Fibroblast of skin of abdomen (primary cell): ENCODE measurements around the gene SDCBP2. TPM values are rescaled to one million over a fixed set of nuclear protein-coding genes. Genes with fewer than 3 reads are reported as not detected.

Experiments
- DNase-seq: peaks from one replicate; pipeline ENCODE4 v3.0.0-alpha.2; 2013
- polyA plus RNA-seq, 2 experiments: library from polyadenylated mRNA; unstranded; fragments of 120-200 nt; gene quantifications; one replicate each; pipeline ENCODE4 v1.2.1, GENCODE V29; 2013; ENCODE audit not compliant: insufficient read length in 2 of 2

The SDCBP2 gene, protein sequence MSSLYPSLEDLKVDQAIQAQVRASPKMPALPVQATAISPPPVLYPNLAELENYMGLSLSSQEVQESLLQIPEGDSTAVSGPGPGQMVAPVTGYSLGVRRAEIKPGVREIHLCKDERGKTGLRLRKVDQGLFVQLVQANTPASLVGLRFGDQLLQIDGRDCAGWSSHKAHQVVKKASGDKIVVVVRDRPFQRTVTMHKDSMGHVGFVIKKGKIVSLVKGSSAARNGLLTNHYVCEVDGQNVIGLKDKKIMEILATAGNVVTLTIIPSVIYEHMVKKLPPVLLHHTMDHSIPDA
- polyA plus RNA-seq (2013, experiment 1 of 2; ENCODE audit: insufficient read length): 1.2 TPM
- 1.6 TPM for polyA plus RNA-seq (2013, experiment 2 of 2; ENCODE audit: insufficient read length)

DNA sequence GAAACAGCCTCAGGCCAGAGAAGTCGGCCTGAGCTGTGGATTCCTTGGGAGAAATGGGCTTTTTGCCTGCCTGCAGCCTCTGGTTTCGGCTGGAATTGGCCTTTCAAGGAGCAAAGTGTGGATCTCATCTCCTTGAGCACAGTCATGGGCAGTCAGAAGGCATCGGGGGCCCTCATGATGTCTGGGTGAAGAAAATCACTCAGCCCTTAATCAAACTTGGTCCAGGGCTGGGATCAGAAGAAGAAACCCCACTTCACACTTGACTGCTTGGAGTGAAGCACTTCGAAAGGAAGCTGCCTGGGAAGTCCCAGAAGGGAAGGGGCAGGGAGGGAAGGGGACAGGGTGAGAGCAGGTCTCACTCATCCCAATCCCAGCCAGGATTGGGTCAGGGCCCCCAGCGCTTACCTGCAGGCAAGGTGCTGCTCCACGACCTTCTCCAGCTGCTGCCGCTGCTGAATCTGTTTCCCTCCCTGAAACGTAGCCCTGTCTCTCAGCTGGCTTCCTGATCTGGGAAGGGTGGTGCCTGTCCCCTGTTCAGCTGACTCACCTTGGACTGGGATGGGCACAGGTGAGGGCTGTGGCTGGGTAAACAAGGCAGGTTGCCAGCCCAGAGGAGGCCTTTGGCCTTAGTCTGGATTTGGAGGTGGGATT is at the start of gene SDCBP2:
Gene SDCBP2, minus strand, starts transcription at position 460 of the 651 bp plus-strand sequence. CDS start 8,723 bp downstream, outside the sequence.
- DNase-seq: no peak

GRCh38 chr20:1378735-1379125 is 49.8 kb upstream of the SDCBP2 start:
- DNase-seq: no peak

- DNase-seq: peak; percentile 31
These were observed 49.2 kb upstream of the SDCBP2 start for GRCh38 chr20:1377984-1378734.

DNA sequence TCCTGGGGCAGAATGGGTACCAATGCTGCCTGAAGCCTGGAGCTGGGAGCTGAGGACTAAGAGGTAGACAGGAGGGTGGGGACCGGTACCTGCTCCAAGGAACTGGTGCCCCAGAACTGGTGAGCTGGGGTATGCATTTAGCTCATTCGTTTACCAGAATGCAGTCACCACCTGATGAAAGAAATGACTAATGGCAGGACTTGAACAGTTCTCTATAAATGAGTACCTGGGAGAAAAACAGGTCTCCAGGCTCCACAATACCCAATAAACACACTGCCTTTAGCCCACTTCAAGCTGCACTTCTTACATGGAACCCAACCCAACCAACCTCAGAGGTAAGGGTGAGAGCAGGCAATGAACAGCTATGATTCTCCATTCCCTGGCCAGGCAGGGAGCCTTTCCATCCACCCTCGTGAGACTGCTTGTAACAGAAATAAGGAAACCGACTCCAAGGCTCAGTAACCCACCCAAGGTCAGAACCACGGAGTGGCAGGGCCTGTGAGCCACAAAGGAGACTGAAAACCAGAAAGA is 48.5 kb upstream of the SDCBP2 start:
- DNase-seq: no peak

DNA sequence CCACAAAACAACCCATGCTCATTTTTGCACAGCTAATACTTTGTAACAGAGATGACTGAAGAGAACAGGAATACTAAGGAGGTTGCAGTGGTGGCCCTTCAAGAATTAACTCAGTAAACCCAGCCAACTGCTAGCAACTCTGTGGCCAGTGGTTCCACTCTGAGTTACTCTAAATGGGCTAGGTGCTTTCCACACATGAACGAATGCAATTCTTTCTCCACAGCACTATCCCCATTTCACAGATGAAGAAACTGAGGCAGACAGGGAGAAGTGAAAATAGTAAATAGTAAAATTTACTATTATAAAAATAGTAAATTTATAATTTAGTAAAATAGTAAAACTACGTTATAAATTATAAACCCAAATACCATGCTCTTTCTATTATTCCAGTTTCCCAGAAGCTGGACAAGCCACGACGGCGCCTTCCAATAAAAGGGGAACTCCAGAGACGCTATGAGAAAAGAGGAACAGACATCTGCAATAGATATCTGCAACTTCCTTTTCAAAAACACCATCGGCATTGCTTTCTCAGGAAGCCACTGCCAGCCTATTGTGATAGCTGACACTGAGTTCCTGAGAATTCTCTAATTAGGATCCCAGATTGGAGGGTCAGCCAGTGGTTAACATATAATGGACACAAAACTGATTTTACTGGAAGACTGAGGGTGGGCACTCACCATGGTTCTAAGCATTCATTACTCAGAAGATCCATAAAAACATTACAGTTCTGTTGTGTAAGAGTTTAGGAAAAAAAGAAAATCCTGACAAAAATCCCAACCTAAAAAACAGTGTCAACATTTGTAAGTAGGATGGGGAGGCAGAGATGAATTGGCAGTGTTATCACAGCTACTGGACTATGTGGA is 47.7 kb upstream of the SDCBP2 start:
- no peak for DNase-seq

GRCh38 chr20:1376007-1376406 is 47.1 kb upstream of the SDCBP2 start:
- DNase-seq: no peak

DNA sequence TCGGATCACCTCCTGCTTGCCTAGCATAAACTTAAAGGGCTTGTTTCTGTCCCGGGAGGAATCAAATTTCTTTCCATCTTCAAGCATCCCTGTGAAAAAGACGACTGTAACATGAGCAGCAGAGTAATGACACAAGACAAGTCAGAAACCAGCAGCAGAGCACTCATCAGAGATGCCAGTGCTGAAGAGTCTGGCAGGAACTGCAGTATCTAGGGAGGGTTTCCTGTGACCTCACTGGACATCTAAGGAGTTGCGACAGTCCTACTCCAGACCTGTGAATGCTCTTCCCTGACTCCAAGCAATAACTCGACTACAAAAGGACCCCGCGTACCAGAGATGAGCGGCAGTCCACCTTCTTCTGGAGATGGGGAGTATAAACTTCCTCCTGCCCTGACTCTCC is 46.6 kb upstream of the SDCBP2 start:
- DNase-seq: peak; percentile 66

DNA sequence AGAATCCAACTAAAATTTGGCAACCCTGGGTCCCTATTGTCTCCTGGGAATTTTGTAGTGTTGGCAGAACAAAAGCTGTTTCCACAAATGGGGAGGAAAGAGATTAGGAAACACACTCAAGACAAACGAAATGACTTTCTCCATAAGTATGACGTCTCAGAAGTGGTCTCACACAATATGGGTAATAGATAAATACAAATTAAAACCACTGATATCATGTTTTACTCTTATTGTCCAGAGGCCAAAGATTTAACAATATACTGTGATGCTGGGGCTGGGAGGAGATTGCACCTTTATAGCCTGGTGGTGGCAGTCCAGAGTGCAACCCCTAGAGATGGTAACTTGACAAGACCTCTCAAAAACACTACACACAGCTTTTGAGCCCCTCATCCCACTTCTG is 45.3 kb upstream of the SDCBP2 start:
- DNase-seq: no peak

DNA sequence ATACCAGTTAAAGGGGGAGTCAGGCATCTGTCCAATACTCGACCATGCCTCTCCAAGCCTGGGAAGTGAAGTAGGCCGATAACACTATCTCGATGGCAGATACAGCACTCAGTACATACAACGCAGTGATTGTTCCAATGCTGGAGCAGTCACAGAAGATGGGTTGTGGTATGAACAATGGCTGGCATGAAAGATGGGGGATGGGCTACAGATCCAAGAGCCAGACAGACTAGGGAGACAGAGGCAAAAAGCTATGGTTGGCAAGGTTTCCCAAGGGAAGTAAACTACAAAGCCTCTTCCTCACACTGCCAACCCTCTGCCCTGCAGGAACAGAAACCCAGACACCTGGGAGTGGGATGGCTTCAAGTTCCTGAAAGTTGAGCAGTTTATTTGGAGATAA is 44.7 kb upstream of the SDCBP2 start:
- no peak for DNase-seq

DNA sequence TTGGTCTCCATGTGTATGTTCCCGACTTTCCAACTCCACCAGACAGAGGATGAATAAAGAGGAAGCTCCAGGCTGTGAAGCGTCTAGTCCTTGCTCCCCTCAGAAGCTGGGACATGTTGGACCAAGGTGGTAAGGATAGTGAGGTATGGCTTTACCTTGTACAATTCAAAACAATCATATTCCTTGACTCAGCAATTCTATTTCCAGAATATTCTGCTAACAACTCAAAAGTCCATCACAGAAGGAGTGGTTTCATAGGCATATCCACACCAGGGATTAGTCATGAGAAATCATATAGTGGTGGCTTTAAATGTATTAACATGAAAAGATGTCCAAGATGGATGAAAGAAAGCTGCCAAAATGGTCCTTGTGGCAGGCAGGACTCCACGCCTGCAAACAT is 44.1 kb upstream of the SDCBP2 start:
- DNase-seq: no peak

DNA sequence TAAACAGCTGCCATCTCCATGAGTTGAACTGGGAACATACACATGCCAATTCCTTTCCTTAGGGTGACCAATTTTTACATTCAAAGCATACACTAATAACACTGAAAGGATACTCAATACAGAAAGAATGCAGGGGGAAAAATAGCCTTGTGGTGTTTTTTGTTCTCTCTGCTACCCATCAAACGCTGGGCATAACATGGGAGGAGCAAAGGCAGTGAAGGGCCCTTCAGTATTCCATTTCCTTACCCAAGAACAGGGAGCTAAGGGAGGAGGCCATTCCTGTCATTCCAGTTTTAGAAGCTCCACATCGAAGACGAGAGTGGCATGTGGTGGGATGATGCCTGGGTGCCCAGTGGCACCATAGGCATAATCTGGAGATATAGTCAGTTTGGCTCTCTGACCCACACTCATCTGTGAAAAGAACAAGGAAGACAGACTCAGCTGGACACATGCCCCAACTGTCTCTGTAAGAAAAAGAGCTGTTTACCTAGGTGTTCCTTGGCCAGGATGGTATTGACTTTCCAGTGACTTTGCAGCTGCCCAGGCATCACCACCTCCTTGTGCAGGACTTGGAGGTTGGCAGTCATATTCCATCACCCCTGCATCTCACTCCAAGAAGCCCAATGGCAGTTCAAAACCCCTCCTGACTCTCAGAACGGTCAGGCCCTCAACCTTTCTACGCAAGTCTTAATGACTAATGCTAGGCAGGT is 43.0 kb upstream of the SDCBP2 start:
- no peak for DNase-seq

DNA sequence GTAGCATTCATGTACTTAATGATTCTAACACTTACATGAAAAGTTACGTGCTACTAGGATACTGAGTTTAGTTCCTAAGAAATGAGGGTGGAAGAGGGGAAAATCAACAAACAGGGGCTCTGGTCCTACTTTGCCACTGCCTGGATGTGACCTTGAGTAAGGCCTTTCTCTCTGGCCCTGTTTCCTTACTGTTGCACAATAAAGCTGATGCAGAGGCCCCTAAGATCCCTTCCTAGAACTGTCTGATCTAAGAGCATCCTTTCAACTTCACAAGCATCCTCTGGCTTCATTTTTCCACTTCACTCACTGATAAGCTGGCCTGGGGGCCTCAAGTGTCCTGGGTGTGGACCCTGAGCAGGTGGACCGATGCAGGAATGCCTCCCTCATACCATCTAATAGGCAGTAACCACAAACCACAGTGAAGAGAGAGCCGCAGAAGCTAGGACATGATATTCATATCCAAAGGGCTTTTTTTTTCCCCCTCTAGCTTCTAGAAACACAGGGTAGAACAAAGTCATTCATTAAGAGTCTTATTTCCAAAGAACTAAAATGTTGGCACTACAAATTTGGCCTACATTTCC is 42.4 kb upstream of the SDCBP2 start:
- DNase-seq: no peak

GRCh38 chr20:1370548-1371110 is 41.7 kb upstream of the SDCBP2 start:
- DNase-seq: peak; percentile 59

DNA sequence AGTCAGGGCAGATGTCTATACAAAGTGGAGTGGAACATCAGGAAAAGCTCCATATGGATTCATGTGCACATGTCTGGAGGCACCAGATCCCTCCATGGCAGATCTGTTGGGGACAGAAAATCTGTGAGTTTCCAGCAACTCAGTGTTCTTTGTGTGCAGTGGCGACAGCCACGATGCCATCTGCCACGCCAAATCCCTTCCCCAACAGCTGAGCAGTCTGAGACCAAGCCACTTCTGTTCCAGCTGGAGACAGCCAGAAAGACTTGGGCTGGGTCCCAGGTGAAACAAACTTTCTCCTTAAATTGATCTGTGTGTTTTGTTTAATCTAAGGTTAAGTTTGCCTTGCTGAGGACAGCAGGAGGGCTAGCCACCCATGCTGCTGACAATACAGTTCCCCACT is 41.0 kb upstream of the SDCBP2 start:
- no peak for DNase-seq

GRCh38 chr20:1368448-1369199 is 39.7 kb upstream of the SDCBP2 start:
- DNase-seq: peak; percentile 48

DNA sequence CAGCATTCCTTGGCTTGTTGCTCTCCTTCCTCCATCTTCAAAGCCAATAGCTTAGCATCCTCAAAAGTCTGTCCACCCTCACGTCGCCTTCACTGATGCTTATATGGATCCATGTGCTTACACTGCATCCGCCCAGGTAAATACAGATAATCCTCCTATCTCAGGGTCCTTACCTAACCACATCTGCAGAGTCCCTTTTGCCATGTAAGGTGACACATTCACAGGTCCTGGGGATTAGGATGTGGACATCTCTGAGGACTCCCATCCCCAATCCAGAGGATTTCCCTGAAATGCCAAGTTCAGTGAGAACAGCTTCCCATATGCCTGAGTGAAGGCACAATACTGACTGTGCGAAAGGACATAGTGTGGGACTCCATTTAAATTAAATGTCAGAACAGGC is 38.5 kb upstream of the SDCBP2 start:
- DNase-seq: no peak

- no peak for DNase-seq
These were observed 35.2 kb upstream of the SDCBP2 start for GRCh38 chr20:1364106-1364505.

- DNase-seq: no peak
These were observed 34.6 kb upstream of the SDCBP2 start for GRCh38 chr20:1363522-1363921.

DNA sequence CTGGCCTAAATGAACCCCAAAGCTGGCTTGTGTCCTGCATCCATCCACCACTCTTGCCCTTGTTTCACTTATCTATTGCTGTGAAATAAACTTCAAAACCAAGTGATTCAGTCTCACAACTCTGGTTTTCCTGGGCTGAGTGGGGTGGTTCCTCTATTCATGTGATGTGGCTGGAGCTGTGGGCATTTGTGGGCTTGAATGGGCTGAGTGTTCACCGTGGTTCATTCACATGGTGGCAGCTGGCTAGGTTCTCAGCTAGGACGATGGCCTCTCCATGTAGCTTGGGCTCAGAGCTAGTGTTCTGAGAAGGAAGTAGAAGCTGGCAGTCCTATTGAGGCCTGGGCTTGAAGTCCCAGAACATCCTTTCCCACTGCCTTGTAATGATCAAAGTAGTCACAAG is 33.5 kb upstream of the SDCBP2 start:
- DNase-seq: no peak
